ENCODE measurements around the gene VSIR.

DNA sequence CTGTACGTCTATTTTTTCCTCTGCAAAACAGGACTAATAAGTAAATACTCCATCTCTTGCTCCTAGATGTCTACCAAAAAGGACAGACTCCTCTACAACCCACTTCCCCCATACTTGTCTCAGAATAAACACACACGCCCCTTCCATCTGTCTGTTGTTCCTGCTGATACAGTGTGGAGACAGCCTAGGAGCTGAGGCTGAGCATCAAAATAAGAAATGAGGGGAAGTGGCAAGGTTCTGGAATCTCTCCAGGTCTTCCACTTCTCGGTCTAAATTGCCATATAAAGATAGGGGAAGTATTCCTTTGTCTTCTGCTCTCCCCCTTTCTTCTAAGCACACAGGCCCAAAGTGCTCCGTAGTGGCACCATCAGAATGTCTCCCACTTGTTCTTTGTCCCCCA, 30.8 kb upstream of the VSIR start:
- no peak for TF ChIP-seq POLR2A (IDR thresholded peaks at IDR 0.05)
- TF ChIP-seq, protein P1, sequence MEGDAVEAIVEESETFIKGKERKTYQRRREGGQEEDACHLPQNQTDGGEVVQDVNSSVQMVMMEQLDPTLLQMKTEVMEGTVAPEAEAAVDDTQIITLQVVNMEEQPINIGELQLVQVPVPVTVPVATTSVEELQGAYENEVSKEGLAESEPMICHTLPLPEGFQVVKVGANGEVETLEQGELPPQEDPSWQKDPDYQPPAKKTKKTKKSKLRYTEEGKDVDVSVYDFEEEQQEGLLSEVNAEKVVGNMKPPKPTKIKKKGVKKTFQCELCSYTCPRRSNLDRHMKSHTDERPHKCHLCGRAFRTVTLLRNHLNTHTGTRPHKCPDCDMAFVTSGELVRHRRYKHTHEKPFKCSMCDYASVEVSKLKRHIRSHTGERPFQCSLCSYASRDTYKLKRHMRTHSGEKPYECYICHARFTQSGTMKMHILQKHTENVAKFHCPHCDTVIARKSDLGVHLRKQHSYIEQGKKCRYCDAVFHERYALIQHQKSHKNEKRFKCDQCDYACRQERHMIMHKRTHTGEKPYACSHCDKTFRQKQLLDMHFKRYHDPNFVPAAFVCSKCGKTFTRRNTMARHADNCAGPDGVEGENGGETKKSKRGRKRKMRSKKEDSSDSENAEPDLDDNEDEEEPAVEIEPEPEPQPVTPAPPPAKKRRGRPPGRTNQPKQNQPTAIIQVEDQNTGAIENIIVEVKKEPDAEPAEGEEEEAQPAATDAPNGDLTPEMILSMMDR (IDR thresholded peaks at IDR 0.05): no peak
